ENCODE data around the gene RPS6KA5.
A peak's percentile ranks its signal among the peaks of the same experiment; 100 is the strongest.

Gene RPS6KA5

GRCh38 chr14:90814806-90815571 lies 245.5 kb downstream of the RPS6KA5 start:
- DNase-seq (ENCODE audit: insufficient read length, low spot score) (no peak), FAIRE-seq (no peak)
- no peak for TF ChIP-seq CTCF (IDR thresholded peaks at IDR 0.05; ENCODE audit: insufficient read depth, missing control alignments)

GRCh38 chr14:90813442-90813841 lies 247.0 kb downstream of the RPS6KA5 start:
- TF ChIP-seq CTCF (IDR thresholded peaks at IDR 0.05; ENCODE audit: insufficient read depth, missing control alignments): no peak
- DNase-seq (ENCODE audit: insufficient read length, low spot score) (no peak), FAIRE-seq (no peak)

GRCh38 chr14:90812109-90812508 lies 248.3 kb downstream of the RPS6KA5 start:
- TF ChIP-seq CTCF (IDR thresholded peaks at IDR 0.05; ENCODE audit: insufficient read depth, missing control alignments): no peak
- DNase-seq (ENCODE audit: insufficient read length, low spot score) (no peak), FAIRE-seq (no peak)

- FAIRE-seq (peak; percentile 53), DNase-seq (ENCODE audit: insufficient read length, low spot score) (no peak)
- no peak for TF ChIP-seq CTCF (IDR thresholded peaks at IDR 0.05; ENCODE audit: insufficient read depth, missing control alignments)
Observed at GRCh38 chr14:90811641-90812040, 248.8 kb downstream of the RPS6KA5 start.

GRCh38 chr14:90810806-90811205 lies 249.6 kb downstream of the RPS6KA5 start:
- FAIRE-seq: no peak
- TF ChIP-seq CTCF (IDR thresholded peaks at IDR 0.05; ENCODE audit: insufficient read depth, missing control alignments): no peak
- no peak for DNase-seq (ENCODE audit: insufficient read length, low spot score)

GRCh38 chr14:90809530-90810312 lies 250.7 kb downstream of the RPS6KA5 start:
- no peak for TF ChIP-seq CTCF (IDR thresholded peaks at IDR 0.05; ENCODE audit: insufficient read depth, missing control alignments)
- no peak for FAIRE-seq
- DNase-seq (ENCODE audit: insufficient read length, low spot score): no peak

All from D721Med (cell line).